Panc1 (cell line): ENCODE results near the gene SPRY2.

ENCODE experiments used
- CTCF ChIP-seq: fragments of 450-650 bp; IDR thresholded peaks from 2 replicates; pipeline ENCODE4 v1.5.1; 2017; ENCODE audit warnings: mild to moderate bottlenecking
- POLR2AphosphoS5 ChIP-seq: IDR thresholded peaks from 2 replicates; pipeline ENCODE4 v1.6.1; 2012; ENCODE audit warnings: mild to moderate bottlenecking, low read depth, low read length, moderate library complexity
- REST ChIP-seq, 2 experiments: IDR thresholded peaks; 2 replicates each; pipeline ENCODE4 v1.6.1; 2011 to 2012; ENCODE audit warnings: low read depth in 2 of 2, control low read depth in 1 of 2, low read length in 1 of 2, mild to moderate bottlenecking in 1 of 2, moderate library complexity in 1 of 2; ENCODE audit not compliant: insufficient read depth in 1 of 2
- SIN3A ChIP-seq: IDR thresholded peaks from 2 replicates; pipeline ENCODE4 v1.6.1; 2012; ENCODE audit warnings: low read depth, mild to moderate bottlenecking, low read length, moderate library complexity, borderline replicate concordance; ENCODE audit not compliant: insufficient read depth
- TCF7L2 ChIP-seq: IDR thresholded peaks from 2 replicates; pipeline ENCODE4 v1.6.1; 2011; ENCODE audit warnings: mild to moderate bottlenecking, low read depth, low read length, inconsistent platforms

DNA sequence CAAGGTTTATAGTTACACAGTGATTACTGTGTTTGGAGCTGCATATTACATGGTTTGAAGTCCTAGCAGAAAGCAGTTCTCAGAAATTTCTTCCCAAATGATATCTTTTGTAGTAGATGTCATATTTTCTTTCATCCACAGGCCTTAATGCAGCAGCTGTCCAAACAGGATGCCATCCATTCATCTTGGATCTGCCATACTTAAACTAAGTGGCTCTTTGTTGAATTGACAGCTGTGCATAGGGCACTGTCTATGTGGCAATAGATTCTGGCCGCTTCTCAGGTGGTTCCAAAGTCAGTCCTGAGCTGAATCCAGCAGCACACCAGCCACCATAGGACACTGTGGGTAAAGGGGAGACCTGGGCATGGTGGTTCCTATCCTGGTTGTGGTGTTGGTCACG lies 41.6 kb upstream of the SPRY2 start:
- TF ChIP-seq CTCF, result no peak
- no peak for TF ChIP-seq POLR2AphosphoS5
- TF ChIP-seq TCF7L2, result no peak
- TF ChIP-seq SIN3A, result no peak
- no peak for TF ChIP-seq REST (IDR thresholded peaks at IDR 0.05; ENCODE audit: insufficient read depth in 1 of 2, low read depth in 2 of 2, low read length in 1 of 2)
